RWPE1 (cell line): ENCODE data around the gene ANO1.

Experiments
- CTCF ChIA-PET: fragments of 350-600 bp; sonication (Branson Sonifier 250); formaldehyde crosslinking; extraction: SDS; loops from one replicate; lab custom pipeline; 2021; lab: Yijun Ruan, JAX
- POLR2A ChIA-PET: fragments of 400-600 bp; formaldehyde crosslinking; extraction: SDS; loops from one replicate; lab custom pipeline; 2020; ENCODE audit warnings: antibody characterized with exemption; ENCODE audit not compliant: low non-redundant PET; lab: Yijun Ruan, JAX
- DNase-seq: peaks from one replicate; pipeline ENCODE4 v3.0.0; 2012; ENCODE audit warnings: low spot score
- H3K27ac ChIP-seq: fragments of 450-650 bp; 2 replicates; pipeline ENCODE4 v1.5.1; 2017
- CTCF ChIP-seq: fragments of 450-650 bp; conservative IDR thresholded peaks from 2 replicates; pipeline ENCODE4 v1.5.1; 2017; ENCODE audit warnings: low read depth, mild to moderate bottlenecking

The ANO1 gene

GRCh38 chr11:70098936-70099335 lies 20.8 kb downstream of the ANO1 start:
- no peak overlapping the region for H3K27ac ChIP-seq
- CTCF ChIA-PET = no interaction called here
- POLR2A ChIA-PET = no interaction called here
- TF ChIP-seq CTCF = no peak
- no peak for DNase-seq

- CTCF ChIA-PET = no interaction called here
- H3K27ac ChIP-seq = no peak overlapping the region
- POLR2A ChIA-PET = no interaction called here
- DNase-seq = no peak
- no peak for TF ChIP-seq CTCF
These were observed 21.6 kb downstream of the ANO1 start for GRCh38 chr11:70099578-70100279.

DNA sequence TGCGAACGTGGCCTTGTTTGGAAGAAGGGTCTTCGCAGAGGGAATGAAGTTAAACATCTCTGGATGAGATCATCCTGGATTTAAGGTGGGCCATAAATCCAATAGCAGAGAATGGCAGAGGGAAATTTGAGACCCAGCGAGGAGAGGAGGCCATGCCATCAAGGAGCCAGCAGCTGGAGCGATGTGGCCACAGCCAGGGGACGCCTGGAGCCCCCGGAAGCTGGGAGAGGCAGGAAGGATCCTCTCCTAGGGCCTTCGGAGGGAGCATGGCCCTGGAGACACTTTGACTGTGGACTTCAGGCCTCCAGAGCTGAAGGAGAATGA lies 22.1 kb downstream of the ANO1 start:
- ChIA-PET POLR2A (no interaction called here), CTCF (no interaction called here)
- no peak for TF ChIP-seq CTCF
- no peak for DNase-seq
- no peak overlapping the region for H3K27ac ChIP-seq

DNA sequence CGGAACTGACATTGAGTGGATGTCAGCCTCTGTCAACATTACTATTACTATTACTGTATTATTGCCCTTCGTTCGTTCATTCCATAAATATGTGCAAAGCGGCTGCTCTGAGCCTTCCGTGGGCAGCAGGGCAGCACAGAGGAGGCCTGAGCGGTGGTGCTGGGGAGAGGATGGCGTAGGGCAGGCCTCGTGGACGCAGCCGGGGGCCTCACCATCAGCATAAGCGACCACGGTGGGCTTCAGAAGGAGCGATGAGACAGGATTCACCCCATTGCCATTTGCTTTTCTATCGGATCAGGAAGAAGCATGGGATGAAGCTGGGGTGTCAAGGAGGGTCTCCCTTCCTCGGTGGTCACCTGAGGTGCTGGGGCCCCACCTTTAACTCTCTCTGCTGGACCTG lies 22.7 kb downstream of the ANO1 start:
- ChIA-PET CTCF (no interaction called here), POLR2A (no interaction called here)
- DNase-seq = no peak
- H3K27ac ChIP-seq = no peak overlapping the region
- TF ChIP-seq CTCF = no peak

DNA sequence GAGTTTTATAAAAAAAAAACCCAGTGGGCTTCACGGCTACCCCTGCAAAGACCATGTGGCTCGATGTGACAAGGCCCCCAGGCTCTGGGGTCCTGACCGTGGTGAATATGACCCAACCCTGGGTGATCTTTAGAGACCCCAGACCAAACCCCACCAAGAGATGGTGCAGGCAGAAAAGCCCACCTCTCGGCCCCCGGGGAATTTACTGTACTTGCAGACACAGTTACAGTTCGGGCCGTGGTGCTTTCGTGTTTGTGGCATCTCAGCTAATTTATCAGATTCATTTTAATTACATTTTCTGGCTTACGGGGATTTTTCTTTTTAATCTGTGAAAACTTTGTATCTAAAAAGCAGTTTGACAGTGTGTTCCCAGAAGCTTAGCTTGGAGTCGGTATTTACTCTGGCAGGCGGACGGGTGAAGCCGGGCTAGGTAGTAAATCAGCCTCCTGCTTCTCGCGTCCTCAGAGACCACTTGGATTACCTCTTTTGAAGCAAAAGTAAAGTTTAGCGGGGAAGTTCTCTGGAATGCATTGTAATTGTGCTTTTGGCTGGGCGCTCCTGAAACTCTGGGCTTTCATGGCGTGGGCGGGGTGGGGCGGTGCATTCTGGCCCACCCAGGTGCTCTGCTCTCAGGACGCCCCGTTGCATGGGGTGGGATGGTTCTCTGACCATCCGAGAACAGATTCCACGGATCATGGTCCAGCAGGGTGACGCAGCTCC lies 25.3 kb downstream of the ANO1 start:
- H3K27ac ChIP-seq = no peak overlapping the region
- no peak for TF ChIP-seq CTCF
- ChIA-PET CTCF (interaction anchor here (0.6 to 0.7 kb wide), 2 partner anchors 162 to 194 kb away, joined by 3 to 4 read pairs; no protein-coding TSS in a partner anchor), POLR2A (no interaction called here)
- no peak for DNase-seq

DNA sequence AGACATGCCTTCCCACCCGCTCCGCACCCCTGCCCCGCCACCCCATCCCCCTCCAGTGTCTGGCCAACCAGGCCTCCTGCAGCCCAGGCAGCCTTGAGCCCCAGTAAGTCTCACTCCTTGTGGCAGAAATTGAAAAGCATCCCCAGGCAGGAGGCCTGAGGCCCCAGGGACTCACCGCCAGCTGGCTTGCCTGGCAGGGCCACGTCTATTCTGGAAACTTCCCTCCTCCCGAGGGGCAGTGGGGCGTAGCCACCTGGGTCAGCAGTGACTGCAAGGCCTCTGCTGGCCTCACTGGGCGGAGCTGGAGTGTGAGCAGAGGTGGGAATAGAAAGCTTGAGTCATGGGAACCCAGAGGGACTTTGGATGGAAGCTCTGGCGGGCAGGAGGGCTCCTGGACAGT lies 26.3 kb downstream of the ANO1 start:
- ChIA-PET CTCF (interaction anchor here (0.5 kb wide), 1 partner anchor 40 kb away, joined by 4 read pairs; no protein-coding TSS in a partner anchor), POLR2A (no interaction called here)
- TF ChIP-seq CTCF = no peak
- no peak for DNase-seq
- no peak overlapping the region for H3K27ac ChIP-seq
